Liver (tissue), 3 donors: Measurements from ENCODE around the gene WWP2.

Experiments used
- ATF3 ChIP-seq: IDR thresholded peaks from 2 replicates; pipeline ENCODE4 v1.6.1; 2016; ENCODE audit warnings: antibody characterized with exemption
- CTCF ChIP-seq: fragments of 150-350 bp; IDR thresholded peaks from 2 replicates; pipeline ENCODE4 v1.5.1; 2017; ENCODE audit warnings: improper control_type of control experiment, low read depth, low read length; ENCODE audit not compliant: missing input control
- EGR1 ChIP-seq, 2 donors: IDR thresholded peaks; 2 replicates each; pipeline ENCODE4 v1.6.1; 2016 to 2018; ENCODE audit warnings: antibody characterized with exemption in 2 of 2, low read depth in 2 of 2
- donor health status: healthy.
- donor health status: healthy.

GRCh38 chr16:69916462-69916861 lies 154.3 kb downstream of the WWP2 start:
- TF ChIP-seq EGR1 (IDR thresholded peaks at IDR 0.05; ENCODE audit: low read depth in 2 of 2) (no peak), CTCF (no peak), ATF3 (no peak)
